H4 (cell line): ENCODE data around the gene HNMT. TPM values are rescaled to one million over a fixed set of nuclear protein-coding genes. Genes with fewer than 3 reads are reported as not detected.
"Not testable (repeated sequence)": the region's sequence is repeated elsewhere in the genome, so short reads cannot be mapped to it uniquely, and the experiment has no call there.

Source experiments
- DNase-seq: peaks from one replicate; pipeline ENCODE4 v3.0.0-alpha.2; 2015; ENCODE audit warnings: low spot score
- total RNA-seq: library from RNA; depleted of rRNA; stranded (reverse); fragments of >200 nt; shearing (Covaris generic); gene quantifications from 2 replicates; pipeline ENCODE4 v1.2.3, GENCODE V29; 2014

Gene HNMT
- total RNA-seq, 1 experiment from 2014 or later = 44.0 TPM

- DNase-seq = no peak
These were observed 18.0 kb upstream of the HNMT start for GRCh38 chr2:137946227-137946626.

- DNase-seq = no peak
These were observed 17.1 kb upstream of the HNMT start for GRCh38 chr2:137947032-137947727.

- peak; percentile 69 for DNase-seq
These were observed 16.4 kb upstream of the HNMT start for GRCh38 chr2:137947728-137948336.

GRCh38 chr2:137948894-137949293 lies 15.4 kb upstream of the HNMT start:
- DNase-seq = no peak

- DNase-seq = no peak
These were observed 14.0 kb upstream of the HNMT start for GRCh38 chr2:137950238-137950637.

- DNase-seq = peak; percentile 70
These were observed 12.7 kb upstream of the HNMT start for GRCh38 chr2:137951586-137951985.

GRCh38 chr2:137952586-137953129 lies 11.6 kb upstream of the HNMT start:
- DNase-seq = peak; percentile 52

GRCh38 chr2:137955536-137955935 lies 8.7 kb upstream of the HNMT start:
- DNase-seq = no peak

- DNase-seq = peak; percentile 87
These were observed 7.2 kb upstream of the HNMT start for GRCh38 chr2:137957033-137957432.

GRCh38 chr2:137959166-137959565 lies 5.1 kb upstream of the HNMT start:
- DNase-seq = no peak

GRCh38 chr2:137960223-137960622 lies 4.0 kb upstream of the HNMT start:
- DNase-seq = no peak

GRCh38 chr2:137961602-137962001 lies 2.7 kb upstream of the HNMT start:
- no peak for DNase-seq

GRCh38 chr2:137963535-137964065 lies 673 bp upstream of the HNMT start:
- no peak for DNase-seq

GRCh38 chr2:137964859-137965459 lies 686 bp downstream of the HNMT start:
- no peak for DNase-seq

GRCh38 chr2:137966043-137966442 lies 1.8 kb downstream of the HNMT start:
- DNase-seq = no peak

- no peak for DNase-seq
These were observed 2.8 kb downstream of the HNMT start for GRCh38 chr2:137967042-137967441.

- no peak for DNase-seq
These were observed 4.5 kb downstream of the HNMT start for GRCh38 chr2:137968477-137969417.

- peak; percentile 50 for DNase-seq
These were observed 5.1 kb downstream of the HNMT start for GRCh38 chr2:137969418-137969765.

- no peak for DNase-seq
These were observed 5.6 kb downstream of the HNMT start for GRCh38 chr2:137969876-137970275.

- not testable (repeated sequence) for DNase-seq
These were observed 7.0 kb downstream of the HNMT start for GRCh38 chr2:137971259-137971658.

- no peak for DNase-seq
These were observed 9.0 kb downstream of the HNMT start for GRCh38 chr2:137973280-137973679.
